Subcutaneous adipose tissue (tissue), 4 donors: ENCODE data around the gene CTBP2. TPM values are rescaled to one million over a fixed set of nuclear protein-coding genes. Genes with fewer than 3 reads are reported as not detected.

Source experiments
- total RNA-seq, 4 donors: library from RNA; depleted of rRNA; stranded (reverse); fragments of >200 nt; gene quantifications; one replicate each; pipeline ENCODE4 v1.1.0, GENCODE V29; 2016
- TF ChIP-seq, protein P1 (sequence below): fragments of 450-650 bp; IDR thresholded peaks from one replicate; pipeline ENCODE4 v1.5.1; 2016; ENCODE audit warnings: low read depth, mild to moderate bottlenecking, control low read depth, antibody characterized with exemption, moderate library complexity

The CTBP2 gene
- total RNA-seq, 4 donors from 2014 or later = 22.3 to 52.2 (median 42.5) TPM

GRCh38 chr10:125124907-125125306 is 35.5 kb downstream of the CTBP2 start:
- TF ChIP-seq, protein P1, sequence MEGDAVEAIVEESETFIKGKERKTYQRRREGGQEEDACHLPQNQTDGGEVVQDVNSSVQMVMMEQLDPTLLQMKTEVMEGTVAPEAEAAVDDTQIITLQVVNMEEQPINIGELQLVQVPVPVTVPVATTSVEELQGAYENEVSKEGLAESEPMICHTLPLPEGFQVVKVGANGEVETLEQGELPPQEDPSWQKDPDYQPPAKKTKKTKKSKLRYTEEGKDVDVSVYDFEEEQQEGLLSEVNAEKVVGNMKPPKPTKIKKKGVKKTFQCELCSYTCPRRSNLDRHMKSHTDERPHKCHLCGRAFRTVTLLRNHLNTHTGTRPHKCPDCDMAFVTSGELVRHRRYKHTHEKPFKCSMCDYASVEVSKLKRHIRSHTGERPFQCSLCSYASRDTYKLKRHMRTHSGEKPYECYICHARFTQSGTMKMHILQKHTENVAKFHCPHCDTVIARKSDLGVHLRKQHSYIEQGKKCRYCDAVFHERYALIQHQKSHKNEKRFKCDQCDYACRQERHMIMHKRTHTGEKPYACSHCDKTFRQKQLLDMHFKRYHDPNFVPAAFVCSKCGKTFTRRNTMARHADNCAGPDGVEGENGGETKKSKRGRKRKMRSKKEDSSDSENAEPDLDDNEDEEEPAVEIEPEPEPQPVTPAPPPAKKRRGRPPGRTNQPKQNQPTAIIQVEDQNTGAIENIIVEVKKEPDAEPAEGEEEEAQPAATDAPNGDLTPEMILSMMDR = no peak

DNA sequence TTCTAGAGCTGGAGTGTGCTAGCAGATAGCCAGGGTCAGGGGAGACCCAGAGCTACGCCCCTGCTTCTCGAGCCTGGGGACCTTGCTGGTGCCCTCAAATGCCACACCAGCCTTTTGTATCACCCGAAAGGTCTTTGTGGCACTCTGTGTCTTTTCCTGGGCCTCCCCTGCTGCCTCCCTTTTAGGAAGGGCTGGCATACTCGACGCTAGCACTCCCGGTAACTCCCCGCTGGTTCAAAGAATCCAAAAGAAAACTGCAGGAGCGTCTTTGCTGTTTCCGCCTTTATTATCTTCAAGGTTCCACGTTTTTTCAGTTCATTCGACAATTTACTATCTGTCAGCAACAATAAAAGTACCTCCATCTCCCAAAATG is 36.3 kb downstream of the CTBP2 start:
- TF ChIP-seq, protein P1 = no peak

- TF ChIP-seq, protein P1 = no peak
These were observed 36.8 kb downstream of the CTBP2 start for GRCh38 chr10:125123476-125124114.

- TF ChIP-seq, protein P1 = no peak
These were observed 37.8 kb downstream of the CTBP2 start for GRCh38 chr10:125122566-125122965.

DNA sequence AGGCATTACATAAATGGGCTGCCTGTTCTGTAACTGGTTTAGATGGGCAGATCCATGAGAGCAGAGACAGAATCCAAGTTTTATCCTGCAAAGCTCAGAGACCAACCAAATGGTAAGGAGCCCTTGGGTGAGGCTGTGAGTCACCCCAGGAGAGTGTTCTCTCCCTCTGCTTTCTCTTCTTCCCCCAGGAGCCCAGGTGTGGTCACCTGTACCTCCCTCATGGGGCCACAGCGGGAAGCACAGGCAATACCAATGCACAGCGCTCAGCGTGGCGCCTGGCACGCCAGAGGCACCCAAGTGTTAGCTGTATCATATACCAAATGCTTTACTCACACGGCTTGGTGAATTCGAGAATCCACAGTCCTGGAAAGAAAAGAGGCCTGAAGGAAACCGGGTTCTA is 39.4 kb downstream of the CTBP2 start:
- TF ChIP-seq, protein P1 = no peak

GRCh38 chr10:125120053-125120710 is 40.2 kb downstream of the CTBP2 start:
- TF ChIP-seq, protein P1 = no peak

DNA sequence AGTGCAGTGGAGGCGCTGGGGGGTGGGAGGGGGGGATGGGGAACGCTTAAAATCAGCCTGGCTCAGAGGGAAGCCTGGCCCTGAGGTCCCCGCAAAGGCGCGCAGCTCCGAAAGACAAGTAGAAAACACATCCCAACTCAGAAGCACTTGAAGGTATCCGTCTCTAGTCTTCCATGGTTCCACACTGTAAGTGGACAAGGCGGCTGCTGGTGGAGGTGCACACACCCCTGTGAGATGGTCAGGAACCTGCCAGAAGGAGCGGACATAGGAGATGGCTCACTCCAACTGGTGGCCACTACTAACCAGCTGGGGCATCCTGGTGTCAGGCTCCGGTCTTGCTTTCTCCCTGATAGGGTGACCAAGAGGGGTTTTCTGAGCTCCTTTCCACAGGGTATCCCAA is 41.7 kb downstream of the CTBP2 start:
- TF ChIP-seq, protein P1 = no peak
